Fibroblast of villous mesenchyme (primary cell): ENCODE measurements around the gene TBL1Y. TPM values are rescaled to one million over a fixed set of nuclear protein-coding genes. Genes with fewer than 3 reads are reported as not detected.

Experiments
- DNase-seq: peaks from one replicate; pipeline ENCODE4 v3.0.0-alpha.2; 2010; ENCODE audit warnings: low read depth
- H3K4me3 ChIP-seq: 2 replicates; pipeline ENCODE4 v1.5.1; 2011; ENCODE audit warnings: low read depth, mild to moderate bottlenecking, low read length
- CTCF ChIP-seq: IDR thresholded peaks from 2 replicates; pipeline ENCODE4 v1.5.1; 2012; ENCODE audit warnings: low read depth, mild to moderate bottlenecking, low read length; ENCODE audit not compliant: insufficient read depth
- total RNA-seq: library from RNA; depleted of rRNA; stranded (reverse); fragments of >200 nt; gene quantifications from 2 replicates; pipeline ENCODE4 v1.2.3, GENCODE V29; 2012

The TBL1Y gene
- total RNA-seq, 1 donor: not detected

GRCh38 chrY:7008578-7009355 lies 98.3 kb downstream of the TBL1Y start:
- no peak for DNase-seq
- no peak overlapping the region for H3K4me3 ChIP-seq
- no peak for TF ChIP-seq CTCF

GRCh38 chrY:7013051-7013450 lies 102.6 kb downstream of the TBL1Y start:
- no peak for TF ChIP-seq CTCF
- no peak overlapping the region for H3K4me3 ChIP-seq
- DNase-seq: no peak

GRCh38 chrY:7016521-7016920 lies 106.0 kb downstream of the TBL1Y start:
- no peak for DNase-seq
- no peak overlapping the region for H3K4me3 ChIP-seq
- TF ChIP-seq CTCF: no peak

- no peak for TF ChIP-seq CTCF
These were observed 107.0 kb downstream of the TBL1Y start for GRCh38 chrY:7017244-7018080.

GRCh38 chrY:7039037-7039436 lies 128.5 kb downstream of the TBL1Y start:
- no peak overlapping the region for H3K4me3 ChIP-seq
- TF ChIP-seq CTCF: no peak
- no peak for DNase-seq

More at GRCh38 chrY:7017244-7018080, 107.0 kb downstream of the TBL1Y start:
- H3K4me3 ChIP-seq: no peak overlapping the region
- no peak for DNase-seq

- no peak overlapping the region for H3K4me3 ChIP-seq
- DNase-seq: no peak
- TF ChIP-seq CTCF: no peak
These were observed 130.2 kb downstream of the TBL1Y start for GRCh38 chrY:7040662-7041061.
